Activated naive CD8-positive, alpha-beta T cell treated with anti-CD3 and anti-CD28 coated beads, Interleukin-2, amount 50 U/mL, for 24 hours (primary cell): ENCODE measurements around the gene CRKL.
A peak's percentile ranks its signal among the peaks of the same experiment; 100 is the strongest.

Source experiments
- ATAC-seq: fragments of 150-1000 bp; cut with Tn5 transposase; one replicate; pipeline ENCODE4 v1.10.0; 2021
- DNase-seq: peaks from one replicate; pipeline ENCODE4 v3.0.0; 2021
- H3K27ac Mint-ChIP-seq: one replicate; pipeline ENCODE4 v1.8.0; 2021; ENCODE audit warnings: mild to moderate bottlenecking, mixed read lengths
- H3K27me3 Mint-ChIP-seq: one replicate; pipeline ENCODE4 v1.8.0; 2021; ENCODE audit warnings: mixed read lengths
- H3K36me3 Mint-ChIP-seq: one replicate; pipeline ENCODE4 v1.8.0; 2021; ENCODE audit warnings: low read depth, mixed read lengths
- H3K4me1 Mint-ChIP-seq: one replicate; pipeline ENCODE4 v1.8.0; 2021; ENCODE audit warnings: mixed read lengths
- H3K4me3 Mint-ChIP-seq: one replicate; pipeline ENCODE4 v1.8.0; 2021; ENCODE audit warnings: mild to moderate bottlenecking, moderate library complexity, mixed read lengths
- H3K9me3 Mint-ChIP-seq: one replicate; pipeline ENCODE4 v1.8.0; 2021; ENCODE audit warnings: mixed read lengths

The CRKL gene

GRCh38 chr22:20948450-20948849 lies 31.2 kb downstream of the CRKL start:
- no peak for DNase-seq
- no peak overlapping the region for H3K27ac Mint-ChIP-seq
- no peak for ATAC-seq
- H3K4me1 Mint-ChIP-seq = peaks cover 36% of the 10 kb centered on the region
- no peaks in the 10 kb centered on the region for H3K27me3 Mint-ChIP-seq
- H3K9me3 Mint-ChIP-seq = no peaks in the 10 kb centered on the region
- H3K4me3 Mint-ChIP-seq = no peak overlapping the region
- H3K36me3 Mint-ChIP-seq = peaks cover 24% of the 10 kb centered on the region

- peaks cover 26% of the 10 kb centered on the region for H3K36me3 Mint-ChIP-seq
- DNase-seq = no peak
- H3K4me1 Mint-ChIP-seq = peaks cover 31% of the 10 kb centered on the region
- no peaks in the 10 kb centered on the region for H3K9me3 Mint-ChIP-seq
- no peak overlapping the region for H3K27ac Mint-ChIP-seq
- ATAC-seq = no peak
- no peak overlapping the region for H3K4me3 Mint-ChIP-seq
- no peaks in the 10 kb centered on the region for H3K27me3 Mint-ChIP-seq
Measured at GRCh38 chr22:20948989-20949388, 31.8 kb downstream of the CRKL start.

GRCh38 chr22:20949698-20950183 lies 32.5 kb downstream of the CRKL start:
- peaks cover 29% of the 10 kb centered on the region for H3K36me3 Mint-ChIP-seq
- DNase-seq = no peak
- peaks cover 29% of the 10 kb centered on the region for H3K4me1 Mint-ChIP-seq
- no peaks in the 10 kb centered on the region for H3K9me3 Mint-ChIP-seq
- no peak overlapping the region for H3K4me3 Mint-ChIP-seq
- no peaks in the 10 kb centered on the region for H3K27me3 Mint-ChIP-seq
- peak overlapping the region; percentile 4 for H3K27ac Mint-ChIP-seq
- ATAC-seq = no peak

GRCh38 chr22:20951151-20951931 lies 34.1 kb downstream of the CRKL start:
- H3K36me3 Mint-ChIP-seq = peaks cover 25% of the 10 kb centered on the region
- no peak for ATAC-seq
- peaks cover 19% of the 10 kb centered on the region for H3K4me1 Mint-ChIP-seq
- no peak overlapping the region for H3K4me3 Mint-ChIP-seq
- H3K27me3 Mint-ChIP-seq = peaks cover 2% of the 10 kb centered on the region
- no peak overlapping the region for H3K27ac Mint-ChIP-seq
- H3K9me3 Mint-ChIP-seq = no peaks in the 10 kb centered on the region
- no peak for DNase-seq

- no peak for ATAC-seq
- H3K9me3 Mint-ChIP-seq = no peaks in the 10 kb centered on the region
- no peak overlapping the region for H3K27ac Mint-ChIP-seq
- no peak for DNase-seq
- H3K4me3 Mint-ChIP-seq = no peak overlapping the region
- peaks cover 25% of the 10 kb centered on the region for H3K36me3 Mint-ChIP-seq
- H3K4me1 Mint-ChIP-seq = peaks cover 17% of the 10 kb centered on the region
- H3K27me3 Mint-ChIP-seq = peaks cover 6% of the 10 kb centered on the region
Measured at GRCh38 chr22:20951932-20952380, 34.7 kb downstream of the CRKL start.

GRCh38 chr22:20952544-20953341 lies 35.5 kb downstream of the CRKL start:
- Mint-ChIP-seq H3K27ac (peak overlapping the region; percentile 12), H3K36me3 (peaks cover 25% of the 10 kb centered on the region), H3K4me1 (peaks cover 16% of the 10 kb centered on the region)

GRCh38 chr22:20953342-20953608 lies 36.1 kb downstream of the CRKL start:
- peaks cover 12% of the 10 kb centered on the region for H3K27me3 Mint-ChIP-seq
- no peaks in the 10 kb centered on the region for H3K9me3 Mint-ChIP-seq
- no peak overlapping the region for H3K27ac Mint-ChIP-seq
- peaks cover 25% of the 10 kb centered on the region for H3K36me3 Mint-ChIP-seq
- H3K4me3 Mint-ChIP-seq = no peak overlapping the region
- ATAC-seq (no peak), DNase-seq (no peak)
- H3K4me1 Mint-ChIP-seq = peaks cover 16% of the 10 kb centered on the region

More at GRCh38 chr22:20952544-20953341, 35.5 kb downstream of the CRKL start:
- Mint-ChIP-seq H3K27me3 (peaks cover 6% of the 10 kb centered on the region), H3K9me3 (no peaks in the 10 kb centered on the region), H3K4me3 (no peak overlapping the region)
- no peak for DNase-seq
- no peak for ATAC-seq

- H3K4me3 Mint-ChIP-seq = no peak overlapping the region
- no peaks in the 10 kb centered on the region for H3K9me3 Mint-ChIP-seq
- DNase-seq = no peak
- no peak overlapping the region for H3K27ac Mint-ChIP-seq
- H3K27me3 Mint-ChIP-seq = peaks cover 17% of the 10 kb centered on the region
- ATAC-seq = no peak
- peaks cover 15% of the 10 kb centered on the region for H3K4me1 Mint-ChIP-seq
- H3K36me3 Mint-ChIP-seq = peaks cover 25% of the 10 kb centered on the region
Measured at GRCh38 chr22:20953668-20954500, 36.7 kb downstream of the CRKL start.

- peaks cover 9% of the 10 kb centered on the region for H3K4me1 Mint-ChIP-seq
- H3K4me3 Mint-ChIP-seq = no peak overlapping the region
- peaks cover 22% of the 10 kb centered on the region for H3K27me3 Mint-ChIP-seq
- no peaks in the 10 kb centered on the region for H3K9me3 Mint-ChIP-seq
- H3K27ac Mint-ChIP-seq = no peak overlapping the region
- H3K36me3 Mint-ChIP-seq = peaks cover 14% of the 10 kb centered on the region
- DNase-seq (no peak), ATAC-seq (peak; percentile 28)
Measured at GRCh38 chr22:20955548-20955947, 38.3 kb downstream of the CRKL start.

- peaks cover 10% of the 10 kb centered on the region for H3K4me1 Mint-ChIP-seq
- peak overlapping the region; percentile 40 for H3K4me3 Mint-ChIP-seq
- H3K27me3 Mint-ChIP-seq = peaks cover 23% of the 10 kb centered on the region
- no peaks in the 10 kb centered on the region for H3K9me3 Mint-ChIP-seq
- no peak for ATAC-seq
- no peak for DNase-seq
- H3K36me3 Mint-ChIP-seq = peaks cover 14% of the 10 kb centered on the region
- no peak overlapping the region for H3K27ac Mint-ChIP-seq
Measured at GRCh38 chr22:20956258-20957101, 39.3 kb downstream of the CRKL start.

- peak overlapping the region; percentile 40 for H3K4me3 Mint-ChIP-seq
- no peak for ATAC-seq
- H3K4me1 Mint-ChIP-seq = peaks cover 14% of the 10 kb centered on the region
- H3K27ac Mint-ChIP-seq = no peak overlapping the region
- H3K9me3 Mint-ChIP-seq = no peaks in the 10 kb centered on the region
- DNase-seq = no peak
- peaks cover 23% of the 10 kb centered on the region for H3K27me3 Mint-ChIP-seq
- H3K36me3 Mint-ChIP-seq = peaks cover 14% of the 10 kb centered on the region
Measured at GRCh38 chr22:20957102-20957682, 40.0 kb downstream of the CRKL start.

GRCh38 chr22:20957683-20958431 lies 40.6 kb downstream of the CRKL start:
- ATAC-seq = no peak
- Mint-ChIP-seq H3K4me3 (peak overlapping the region; percentile 29), H3K27ac (no peak overlapping the region), H3K36me3 (peaks cover 9% of the 10 kb centered on the region), H3K9me3 (no peaks in the 10 kb centered on the region), H3K4me1 (peaks cover 14% of the 10 kb centered on the region), H3K27me3 (peaks cover 24% of the 10 kb centered on the region)
- no peak for DNase-seq
